AG10803 (cell line): ENCODE results near the gene TNFAIP8.

Experiments
- DNase-seq: peaks from one replicate; pipeline ENCODE4 v3.0.0; 2010; ENCODE audit warnings: low read depth
- H3K4me3 ChIP-seq: 2 replicates; pipeline ENCODE4 v1.5.1; 2011; ENCODE audit warnings: mild to moderate bottlenecking, low read length, control low read depth
- CTCF ChIP-seq: conservative IDR thresholded peaks from 2 replicates; pipeline ENCODE4 v1.5.1; 2011; ENCODE audit warnings: mild to moderate bottlenecking, low read length, control low read depth, inconsistent platforms

The TNFAIP8 gene

GRCh38 chr5:119378075-119378700 is 22.4 kb downstream of the TNFAIP8 start:
- DNase-seq, result peak; percentile 90
- no peak overlapping the region for H3K4me3 ChIP-seq
- TF ChIP-seq CTCF, result no peak

GRCh38 chr5:119379096-119379495 is 23.3 kb downstream of the TNFAIP8 start:
- no peak for DNase-seq
- H3K4me3 ChIP-seq, result no peak overlapping the region
- no peak for TF ChIP-seq CTCF

GRCh38 chr5:119379942-119380547 is 24.2 kb downstream of the TNFAIP8 start:
- DNase-seq, result no peak
- H3K4me3 ChIP-seq, result no peak overlapping the region
- no peak for TF ChIP-seq CTCF

GRCh38 chr5:119382169-119382568 is 26.4 kb downstream of the TNFAIP8 start:
- DNase-seq, result no peak
- no peak overlapping the region for H3K4me3 ChIP-seq
- no peak for TF ChIP-seq CTCF

GRCh38 chr5:119383008-119383407 is 27.2 kb downstream of the TNFAIP8 start:
- H3K4me3 ChIP-seq, result no peak overlapping the region
- TF ChIP-seq CTCF, result no peak
- DNase-seq, result no peak

GRCh38 chr5:119385136-119385535 is 29.3 kb downstream of the TNFAIP8 start:
- TF ChIP-seq CTCF, result no peak
- no peak overlapping the region for H3K4me3 ChIP-seq
- no peak for DNase-seq

- no peak for TF ChIP-seq CTCF
- peak; percentile 34 for DNase-seq
- H3K4me3 ChIP-seq, result no peak overlapping the region
Observed at GRCh38 chr5:119385536-119386128, 29.8 kb downstream of the TNFAIP8 start.
